IPS-11a (cell line): ENCODE data around the gene HOXB8.

Experiments used
- H3K4me3 ChIP-seq: one replicate; pipeline ENCODE4 v1.5.1; 2013; ENCODE audit warnings: low read depth, low read length, control low read depth

Gene HOXB8

GRCh38 chr17:48624544-48625494 lies 9.7 kb upstream of the HOXB8 start:
- H3K4me3 ChIP-seq = no peak overlapping the region

- no peak overlapping the region for H3K4me3 ChIP-seq
Measured at GRCh38 chr17:48624118-48624517, 9.0 kb upstream of the HOXB8 start.

DNA sequence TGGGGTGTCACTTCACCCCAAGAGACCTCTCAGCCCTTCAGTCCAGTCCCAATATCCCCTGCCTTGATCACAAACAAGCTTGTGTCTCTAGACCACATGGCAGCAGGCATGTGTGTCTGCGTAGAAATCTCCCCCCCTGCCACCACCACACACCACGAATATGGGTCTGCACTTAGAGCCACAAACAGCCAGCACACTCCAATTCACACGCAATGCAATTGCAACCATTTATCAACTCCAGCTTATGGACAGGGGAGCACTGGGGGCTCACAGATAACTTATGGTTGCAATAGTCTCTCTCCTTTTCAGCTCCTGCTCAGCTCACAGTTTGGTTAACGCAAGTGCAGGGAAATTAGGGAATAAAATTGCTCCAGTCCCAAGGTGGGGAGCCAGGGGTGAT lies 8.5 kb upstream of the HOXB8 start:
- H3K4me3 ChIP-seq = no peak overlapping the region

- no peak overlapping the region for H3K4me3 ChIP-seq
Measured at GRCh38 chr17:48622857-48623256, 7.8 kb upstream of the HOXB8 start.

GRCh38 chr17:48621410-48622392 lies 6.6 kb upstream of the HOXB8 start:
- no peak overlapping the region for H3K4me3 ChIP-seq

DNA sequence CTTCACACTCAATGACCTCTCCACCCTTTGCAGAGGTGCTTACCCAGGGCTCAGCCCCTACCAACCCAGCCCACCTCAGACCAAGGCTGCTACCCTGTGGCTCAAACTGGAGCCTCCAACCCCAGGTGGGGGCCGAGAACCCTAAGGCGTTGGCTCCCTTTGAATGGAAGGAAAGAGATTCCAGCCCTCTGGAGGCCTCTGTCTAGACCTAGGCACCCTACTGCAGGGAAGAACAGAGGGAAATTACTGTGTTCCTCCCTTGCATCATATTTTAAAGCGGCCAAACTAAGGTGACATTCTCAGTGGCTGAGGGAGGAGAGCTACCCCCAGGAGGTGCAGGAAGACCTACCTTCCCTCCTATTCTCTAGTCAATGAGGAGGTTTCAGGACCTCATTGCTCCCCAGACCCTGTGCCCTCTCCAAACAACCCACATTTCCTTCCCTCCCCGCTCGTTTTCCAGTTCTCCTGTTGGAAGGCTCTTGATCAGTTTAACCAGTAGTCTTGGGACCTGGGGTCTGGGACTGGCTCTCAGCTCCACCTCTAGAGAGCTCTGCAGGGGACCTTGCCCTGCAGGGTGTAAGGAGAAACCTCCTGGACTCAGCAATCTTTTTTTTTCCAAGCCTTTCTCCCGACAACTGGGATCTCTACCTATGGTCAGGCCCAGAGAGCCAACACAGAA lies 5.5 kb upstream of the HOXB8 start:
- no peak overlapping the region for H3K4me3 ChIP-seq

DNA sequence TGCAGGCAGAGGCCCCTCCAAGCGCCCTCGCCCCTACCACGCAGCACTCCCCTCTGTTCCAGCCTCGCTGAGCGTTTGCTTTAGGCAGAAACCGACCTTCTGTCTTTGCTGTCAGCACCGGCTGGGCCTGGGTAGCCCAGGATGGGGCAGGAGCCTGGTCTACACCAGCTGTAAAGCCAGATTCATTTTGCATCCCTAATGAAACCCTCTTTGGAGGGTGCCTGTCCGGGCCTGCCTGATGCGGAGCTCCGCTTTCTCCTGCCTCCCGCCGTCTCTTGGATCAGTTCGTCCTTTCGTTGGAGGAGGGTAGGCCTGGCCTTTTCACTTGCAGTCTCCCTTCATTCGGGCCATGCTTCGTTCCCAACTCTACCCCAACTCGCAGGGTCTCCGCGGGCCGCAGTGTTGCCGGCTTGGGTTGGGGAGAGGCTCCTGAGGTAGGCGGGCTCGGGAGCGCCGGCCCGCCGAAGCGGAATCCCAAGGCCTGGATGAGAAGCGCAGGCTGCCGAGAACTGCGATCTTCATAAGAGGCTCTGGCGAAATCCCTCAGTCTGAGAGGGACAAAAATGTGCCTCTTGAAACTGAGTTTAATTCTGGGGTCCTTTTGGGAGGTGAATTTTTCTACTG lies 4.8 kb upstream of the HOXB8 start:
- H3K4me3 ChIP-seq = no peak overlapping the region

GRCh38 chr17:48618256-48618896 lies 3.3 kb upstream of the HOXB8 start:
- no peak overlapping the region for H3K4me3 ChIP-seq

GRCh38 chr17:48617471-48618255 lies 2.6 kb upstream of the HOXB8 start:
- no peak overlapping the region for H3K4me3 ChIP-seq

- H3K4me3 ChIP-seq = no peak overlapping the region
Measured at GRCh38 chr17:48616717-48617470, 1.8 kb upstream of the HOXB8 start.

DNA sequence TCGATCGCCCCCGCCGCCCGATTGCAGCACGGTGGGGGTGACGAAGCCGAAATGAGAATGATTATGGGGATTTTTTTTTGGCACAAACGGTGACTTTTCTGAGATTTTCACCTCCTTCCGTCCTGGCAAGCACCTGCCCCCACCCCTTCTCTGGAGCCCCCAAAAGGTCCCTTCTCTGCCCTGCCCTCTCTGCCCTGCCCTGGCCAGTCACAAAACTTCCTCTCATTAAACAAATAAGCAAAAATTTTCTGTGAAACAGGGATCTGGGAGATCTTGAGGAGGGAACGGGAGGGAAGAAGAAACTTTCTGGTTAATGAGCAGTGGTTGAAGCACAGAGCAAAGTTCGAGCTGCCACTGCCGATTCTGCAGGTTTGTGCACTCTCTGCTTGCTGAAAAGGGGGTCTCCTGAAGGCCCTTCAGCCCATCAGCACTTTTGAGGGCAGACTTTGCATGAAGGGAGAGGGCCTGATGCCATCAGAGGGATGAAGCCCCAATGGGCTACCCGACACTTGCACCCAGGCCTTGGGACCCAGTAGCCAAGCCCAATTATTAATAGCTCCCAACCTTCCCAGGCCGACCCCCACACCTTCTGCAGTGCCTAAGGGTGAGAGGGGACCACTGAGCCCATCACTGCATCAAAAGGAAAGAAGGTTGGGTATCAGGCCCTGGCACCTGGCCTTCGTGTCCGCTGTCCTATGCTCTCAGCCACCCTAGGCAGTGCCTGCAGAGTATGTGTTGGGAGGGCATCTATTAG lies 1.0 kb upstream of the HOXB8 start:
- H3K4me3 ChIP-seq = no peak overlapping the region

- no peak overlapping the region for H3K4me3 ChIP-seq
Measured at GRCh38 chr17:48613862-48614694, 1.0 kb downstream of the HOXB8 start.

GRCh38 chr17:48612854-48613691 lies 2.0 kb downstream of the HOXB8 start:
- no peak overlapping the region for H3K4me3 ChIP-seq

DNA sequence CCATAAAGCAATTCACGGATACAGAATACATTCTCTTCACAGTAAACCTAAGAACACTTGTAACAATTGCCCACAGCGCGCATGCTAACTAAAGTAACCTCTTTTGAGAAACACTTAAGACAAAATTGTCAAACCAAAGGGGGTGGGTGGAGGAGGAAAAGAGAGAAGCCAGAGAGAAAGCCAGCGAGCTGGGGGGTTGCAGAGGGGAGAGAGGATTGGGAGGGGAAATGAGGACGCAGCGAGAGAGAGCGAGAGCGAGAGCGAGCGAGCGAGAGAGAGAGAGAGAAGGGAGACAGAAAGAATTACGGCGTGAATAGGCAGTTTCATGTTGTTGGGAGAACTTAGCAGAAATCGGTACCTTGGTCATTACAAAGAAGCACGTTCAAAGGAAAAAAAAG lies 2.6 kb downstream of the HOXB8 start:
- no peak overlapping the region for H3K4me3 ChIP-seq

DNA sequence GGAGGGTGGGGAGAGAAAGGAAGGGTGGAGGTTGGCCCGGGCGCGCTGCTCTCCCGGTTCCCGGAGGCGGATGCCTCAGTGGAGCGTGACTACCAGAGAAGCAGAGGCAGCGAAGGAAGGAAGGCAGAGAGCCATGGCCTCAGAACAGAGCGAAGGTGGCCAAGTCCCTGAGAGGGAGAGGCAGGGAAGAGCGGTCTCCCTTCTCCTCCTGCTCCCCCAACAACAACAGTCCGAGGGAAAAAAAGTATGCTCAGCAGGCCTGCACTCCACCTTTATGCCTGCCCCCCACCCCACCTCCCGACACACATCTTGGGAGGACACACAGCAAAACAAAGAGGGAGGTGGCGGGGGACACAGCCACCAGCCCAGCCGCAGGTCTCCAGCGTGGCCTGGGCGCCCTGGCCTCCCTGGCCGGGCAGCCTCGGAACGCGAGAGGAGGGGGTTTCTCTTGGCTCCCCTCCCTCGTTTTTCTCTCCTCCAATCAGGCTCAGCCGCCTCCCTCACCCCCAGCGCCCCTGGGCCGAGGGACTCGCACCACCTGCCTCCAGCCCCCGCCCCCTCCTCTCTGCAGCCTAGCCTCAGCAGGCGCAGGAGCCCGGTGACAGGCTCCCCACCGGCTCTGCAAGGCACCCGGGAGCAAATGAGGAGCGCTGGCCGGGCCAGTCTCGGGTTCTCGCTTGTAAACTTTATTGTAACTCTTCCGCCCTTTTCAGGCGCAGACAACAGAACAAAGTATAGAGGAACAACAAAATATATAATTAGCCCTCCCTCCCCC lies 3.2 kb downstream of the HOXB8 start:
- no peak overlapping the region for H3K4me3 ChIP-seq
